Activated CD4-positive, alpha-beta memory T cell treated with anti-CD3 and anti-CD28 coated beads, Interleukin-2, amount 10 ng/mL, durations not matched to agents 7 days and 5 days (primary cell): ENCODE results near the gene HOXB9. TPM values are rescaled to one million over a fixed set of nuclear protein-coding genes. Genes with fewer than 3 reads are reported as not detected.

Experiments
- CTCF ChIA-PET: fragments of 350-600 bp; sonication (Branson Sonifier 250); formaldehyde crosslinking; loops from one replicate; lab custom pipeline; 2021; ENCODE audit warnings: antibody characterized with exemption, inconsistent platforms; lab: Charles Lee
- POLR2A ChIA-PET: fragments of 350-600 bp; sonication (Branson Sonifier 250); formaldehyde crosslinking; loops from one replicate; lab custom pipeline; 2021; ENCODE audit warnings: antibody characterized with exemption; lab: Charles Lee
- DNase-seq: peaks from one replicate; pipeline ENCODE4 v3.0.0-alpha.2; 2020
- H3K27ac Mint-ChIP-seq: one replicate; pipeline ENCODE4 v1.8.0; 2021; ENCODE audit warnings: mild to moderate bottlenecking, mixed read lengths
- H3K27me3 Mint-ChIP-seq: one replicate; pipeline ENCODE4 v1.8.0; 2021; ENCODE audit warnings: mixed read lengths
- H3K36me3 Mint-ChIP-seq: one replicate; pipeline ENCODE4 v1.8.0; 2021; ENCODE audit warnings: low read depth, mixed read lengths
- H3K4me1 Mint-ChIP-seq: one replicate; pipeline ENCODE4 v1.8.0; 2021; ENCODE audit warnings: mixed read lengths
- H3K4me3 Mint-ChIP-seq: one replicate; pipeline ENCODE4 v1.8.0; 2021; ENCODE audit warnings: mild to moderate bottlenecking, mixed read lengths
- H3K9me3 Mint-ChIP-seq: one replicate; pipeline ENCODE4 v1.8.0; 2021; ENCODE audit warnings: mixed read lengths
- total RNA-seq, 2 experiments: library from RNA; stranded (reverse); gene quantifications; one replicate each; pipeline ENCODE4 v1.2.3, GENCODE V29; 2021

The HOXB9 gene
- total RNA-seq, 2 experiments from 2014 or later, result 0.88 to 1.4 TPM

- ChIA-PET CTCF (no interaction called here), POLR2A (no interaction called here)
- peaks cover 26% of the 10 kb centered on the region for H3K4me1 Mint-ChIP-seq
- no peak overlapping the region for H3K4me3 Mint-ChIP-seq
- DNase-seq, result no peak
- no peaks in the 10 kb centered on the region for H3K36me3 Mint-ChIP-seq
- H3K27ac Mint-ChIP-seq, result no peak overlapping the region
- H3K9me3 Mint-ChIP-seq, result no peaks in the 10 kb centered on the region
- peaks cover 83% of the 10 kb centered on the region for H3K27me3 Mint-ChIP-seq
Observed at GRCh38 chr17:48644910-48645557, 18.9 kb upstream of the HOXB9 start.

- H3K4me3 Mint-ChIP-seq, result no peak overlapping the region
- ChIA-PET POLR2A (no interaction called here), CTCF (no interaction called here)
Observed at GRCh38 chr17:48644159-48644558, 18.0 kb upstream of the HOXB9 start.

GRCh38 chr17:48643697-48644012 lies 17.5 kb upstream of the HOXB9 start:
- H3K27me3 Mint-ChIP-seq, result peaks cover 89% of the 10 kb centered on the region
- H3K36me3 Mint-ChIP-seq, result no peaks in the 10 kb centered on the region
- H3K9me3 Mint-ChIP-seq, result no peaks in the 10 kb centered on the region
- no peak for DNase-seq
- no peak overlapping the region for H3K27ac Mint-ChIP-seq
- ChIA-PET CTCF (no interaction called here), POLR2A (no interaction called here)
- peaks cover 26% of the 10 kb centered on the region for H3K4me1 Mint-ChIP-seq
- H3K4me3 Mint-ChIP-seq, result no peak overlapping the region

More at GRCh38 chr17:48644159-48644558, 18.0 kb upstream of the HOXB9 start:
- H3K27me3 Mint-ChIP-seq, result peaks cover 85% of the 10 kb centered on the region
- no peak overlapping the region for H3K27ac Mint-ChIP-seq
- no peaks in the 10 kb centered on the region for H3K9me3 Mint-ChIP-seq
- H3K4me1 Mint-ChIP-seq, result peaks cover 26% of the 10 kb centered on the region
- no peak for DNase-seq
- no peaks in the 10 kb centered on the region for H3K36me3 Mint-ChIP-seq

- Mint-ChIP-seq H3K27me3 (peaks cover 87% of the 10 kb centered on the region), H3K4me3 (no peak overlapping the region), H3K27ac (no peak overlapping the region), H3K36me3 (no peaks in the 10 kb centered on the region), H3K4me1 (peaks cover 26% of the 10 kb centered on the region), H3K9me3 (no peaks in the 10 kb centered on the region)
- ChIA-PET CTCF (no interaction called here), POLR2A (no interaction called here)
- DNase-seq, result no peak
Observed at GRCh38 chr17:48642843-48643696, 16.9 kb upstream of the HOXB9 start.

GRCh38 chr17:48642059-48642842 lies 16.1 kb upstream of the HOXB9 start:
- Mint-ChIP-seq H3K4me1 (peaks cover 20% of the 10 kb centered on the region), H3K9me3 (no peaks in the 10 kb centered on the region), H3K36me3 (no peaks in the 10 kb centered on the region), H3K4me3 (no peak overlapping the region), H3K27ac (no peak overlapping the region), H3K27me3 (peaks cover 89% of the 10 kb centered on the region)
- DNase-seq, result no peak
- POLR2A ChIA-PET, result no interaction called here
- CTCF ChIA-PET, result interaction anchor here (1.9 kb wide), 1 partner anchor 10 kb away, joined by 4 read pairs; no protein-coding TSS in a partner anchor

- POLR2A ChIA-PET, result no interaction called here
- Mint-ChIP-seq H3K9me3 (no peaks in the 10 kb centered on the region), H3K27ac (no peak overlapping the region), H3K4me3 (no peak overlapping the region), H3K27me3 (peaks cover 92% of the 10 kb centered on the region), H3K4me1 (peaks cover 18% of the 10 kb centered on the region), H3K36me3 (no peaks in the 10 kb centered on the region)
- no peak for DNase-seq
- CTCF ChIA-PET, result interaction anchor here (1.1 to 1.9 kb wide), 2 partner anchors 9 to 29 kb away, joined by 3 to 4 read pairs; no protein-coding TSS in a partner anchor
Observed at GRCh38 chr17:48641541-48642058, 15.4 kb upstream of the HOXB9 start.

- Mint-ChIP-seq H3K27ac (no peak overlapping the region), H3K9me3 (no peaks in the 10 kb centered on the region), H3K27me3 (peaks cover 96% of the 10 kb centered on the region), H3K4me3 (no peak overlapping the region), H3K4me1 (peaks cover 21% of the 10 kb centered on the region), H3K36me3 (no peaks in the 10 kb centered on the region)
- ChIA-PET CTCF (interaction anchor here (1.1 to 1.9 kb wide), 3 partner anchors 9 to 38 kb away, joined by 3 to 4 read pairs (median 3); no protein-coding TSS in a partner anchor), POLR2A (no interaction called here)
- no peak for DNase-seq
Observed at GRCh38 chr17:48640858-48641180, 14.7 kb upstream of the HOXB9 start.

GRCh38 chr17:48639982-48640857 lies 14.1 kb upstream of the HOXB9 start:
- H3K4me3 Mint-ChIP-seq, result no peak overlapping the region
- H3K36me3 Mint-ChIP-seq, result no peaks in the 10 kb centered on the region
- ChIA-PET CTCF (interaction anchor here (1.1 to 1.9 kb wide), 3 partner anchors 8 to 39 kb away, joined by 3 to 4 read pairs (median 3); no protein-coding TSS in a partner anchor), POLR2A (no interaction called here)
- peaks cover 96% of the 10 kb centered on the region for H3K27me3 Mint-ChIP-seq
- peaks cover 17% of the 10 kb centered on the region for H3K4me1 Mint-ChIP-seq
- H3K27ac Mint-ChIP-seq, result no peak overlapping the region
- no peak for DNase-seq
- no peaks in the 10 kb centered on the region for H3K9me3 Mint-ChIP-seq

- H3K9me3 Mint-ChIP-seq, result no peaks in the 10 kb centered on the region
- no peak overlapping the region for H3K27ac Mint-ChIP-seq
- POLR2A ChIA-PET, result no interaction called here
- peaks cover 96% of the 10 kb centered on the region for H3K27me3 Mint-ChIP-seq
- CTCF ChIA-PET, result no interaction called here
- DNase-seq, result no peak
- H3K4me3 Mint-ChIP-seq, result no peak overlapping the region
- no peaks in the 10 kb centered on the region for H3K36me3 Mint-ChIP-seq
- H3K4me1 Mint-ChIP-seq, result peaks cover 17% of the 10 kb centered on the region
Observed at GRCh38 chr17:48639136-48639535, 13.0 kb upstream of the HOXB9 start.

- Mint-ChIP-seq H3K36me3 (no peaks in the 10 kb centered on the region), H3K27ac (no peak overlapping the region), H3K27me3 (peaks cover 93% of the 10 kb centered on the region), H3K9me3 (no peaks in the 10 kb centered on the region), H3K4me1 (peaks cover 25% of the 10 kb centered on the region), H3K4me3 (no peak overlapping the region)
- ChIA-PET CTCF (interaction anchor here (0.9 to 2.4 kb wide), 20 partner anchors 11 to 606 kb away, joined by 3 to 27 read pairs (median 5); partner anchors contain the start of gene HOXB9), POLR2A (interaction anchor here (1.4 to 1.6 kb wide), 2 partner anchors 11 to 21 kb away, joined by 3 read pairs; no protein-coding TSS in a partner anchor)
- no peak for DNase-seq
Observed at GRCh38 chr17:48637323-48638260, 11.4 kb upstream of the HOXB9 start.
